Fibroblast of lung (primary cell): ENCODE measurements around the gene PCNT. TPM values are rescaled to one million over a fixed set of nuclear protein-coding genes. Genes with fewer than 3 reads are reported as not detected.

Source experiments
- DNase-seq, 2 donors: peaks; one replicate each; pipeline versions ENCODE4 v3.0.0 to v3.0.0-alpha.2; 2010; ENCODE audit warnings: low read depth in 2 of 2
- H2AFZ ChIP-seq: 2 replicates; pipeline ENCODE4 v1.5.1; 2012; ENCODE audit warnings: low read length, control low read depth, inconsistent platforms
- H3K27ac ChIP-seq: 2 replicates; pipeline ENCODE4 v1.5.1; 2011; ENCODE audit warnings: low read length, control low read depth; ENCODE audit not compliant: insufficient read depth
- H3K27me3 ChIP-seq: 2 replicates; pipeline ENCODE4 v1.5.1; 2011; ENCODE audit warnings: mild to moderate bottlenecking, low read length; ENCODE audit not compliant: control insufficient read depth, insufficient read depth
- H3K36me3 ChIP-seq: 2 replicates; pipeline ENCODE4 v1.5.1; 2011; ENCODE audit warnings: low read length; ENCODE audit not compliant: control insufficient read depth, insufficient read depth
- H3K4me1 ChIP-seq: 2 replicates; pipeline ENCODE4 v1.5.1; 2011; ENCODE audit warnings: low read length; ENCODE audit not compliant: control insufficient read depth, insufficient read depth; ENCODE audit errors: extremely low read depth
- H3K4me2 ChIP-seq: 2 replicates; pipeline ENCODE4 v1.5.1; 2011; ENCODE audit warnings: low read length, control low read depth; ENCODE audit not compliant: insufficient read depth; ENCODE audit errors: extremely low read depth
- H3K4me3 ChIP-seq, 4 experiments: fragments of 200-600 bp in 1 of 4; sonication (generic) in 1 of 4; replicated peaks in 1 of 4; 2 replicates each; pipeline ENCODE4 v1.5.1; 2011 to 2016; ENCODE audit warnings: low read length in 4 of 4, low read depth in 3 of 4, mild to moderate bottlenecking in 3 of 4, control low read depth in 2 of 4, inconsistent platforms in 1 of 4, mixed read lengths in 1 of 4; ENCODE audit not compliant: insufficient read depth in 1 of 4; ENCODE audit errors: control extremely low read depth in 1 of 4
- H3K79me2 ChIP-seq: 2 replicates; pipeline ENCODE4 v1.5.1; 2012; ENCODE audit warnings: mild to moderate bottlenecking, low read length, inconsistent platforms; ENCODE audit not compliant: control insufficient read depth, insufficient read depth
- H3K9ac ChIP-seq: 2 replicates; pipeline ENCODE4 v1.5.1; 2011; ENCODE audit warnings: mild to moderate bottlenecking, low read length, control low read depth; ENCODE audit not compliant: insufficient read depth
- H3K9me3 ChIP-seq: 2 replicates; pipeline ENCODE4 v1.5.1; 2012; ENCODE audit warnings: low read depth, low read length; ENCODE audit not compliant: control insufficient read depth, insufficient read depth
- H4K20me1 ChIP-seq: 2 replicates; pipeline ENCODE4 v1.5.1; 2011; ENCODE audit warnings: low read length; ENCODE audit not compliant: control insufficient read depth, insufficient read depth; ENCODE audit errors: extremely low read depth
- CTCF ChIP-seq, 2 donors: IDR thresholded peaks in 1 of 2; conservative IDR thresholded peaks in 1 of 2; 1 replicate in 1 of 2; 2 replicates in 1 of 2; pipeline ENCODE4 v1.5.1; 2011 to 2012; ENCODE audit warnings: low read length in 2 of 2, control low read depth in 1 of 2, inconsistent platforms in 1 of 2, low read depth in 1 of 2, mild to moderate bottlenecking in 1 of 2
- EZH2 ChIP-seq: IDR thresholded peaks from 2 replicates; pipeline ENCODE4 v1.5.1; 2012; ENCODE audit warnings: low read length, control low read depth, mild to moderate bottlenecking; ENCODE audit errors: missing control alignments
- polyA plus RNA-seq, 2 donors: library from polyadenylated mRNA; depleted of rRNA in 1 of 2; stranded (reverse) in 1 of 2; unstranded in 1 of 2; fragments of >200 nt; gene quantifications; 2 replicates each; pipeline ENCODE4 v1.2.1, GENCODE V29; 2011 to 2012; ENCODE audit warnings: missing spikeins in 1 of 2
- total RNA-seq: library from RNA; depleted of rRNA; stranded (reverse); fragments of >200 nt; gene quantifications from 2 replicates; pipeline ENCODE4 v1.2.1, GENCODE V29; 2014

Gene PCNT
- total and polyA plus RNA-seq, 2 donors (not counting 1 experiment from before 2014, with no cell fraction given) = 7.4 to 26.1 TPM

- H3K4me1 ChIP-seq = no peaks in the 10 kb centered on the region
- no peak overlapping the region for H3K9ac ChIP-seq
- H3K9me3 ChIP-seq = no peaks in the 10 kb centered on the region
- H3K79me2 ChIP-seq = no peaks in the 10 kb centered on the region
- TF ChIP-seq CTCF (conservative IDR thresholded peaks at IDR 0.05 in 1 of 2, IDR thresholded peaks at IDR 0.05 in 1 of 2; ENCODE audit: low read depth in 1 of 2, low read length in 2 of 2) (no peak), EZH2 (no peak)
- H2AFZ ChIP-seq = no peak overlapping the region
- peaks cover 1% of the 10 kb centered on the region for H4K20me1 ChIP-seq
- no peak overlapping the region for H3K4me3 ChIP-seq
- H3K36me3 ChIP-seq = peaks cover 7% of the 10 kb centered on the region
- no peaks in the 10 kb centered on the region for H3K27me3 ChIP-seq
- H3K27ac ChIP-seq = no peak overlapping the region
- DNase-seq = no peak
- no peak overlapping the region for H3K4me2 ChIP-seq
These were observed 165.3 kb downstream of the PCNT start for GRCh38 chr21:46489162-46489663.

GRCh38 chr21:46489800-46490199 is 165.8 kb downstream of the PCNT start:
- Histone ChIP-seq H3K27ac (no peak overlapping the region), H3K4me1 (no peaks in the 10 kb centered on the region), H3K4me2 (no peak overlapping the region), H2AFZ (no peak overlapping the region), H3K9ac (no peak overlapping the region), H3K79me2 (no peaks in the 10 kb centered on the region), H4K20me1 (peaks cover 1% of the 10 kb centered on the region), H3K4me3 (no peak overlapping the region), H3K9me3 (no peaks in the 10 kb centered on the region), H3K36me3 (peaks cover 7% of the 10 kb centered on the region), H3K27me3 (no peaks in the 10 kb centered on the region)
- no peak for TF ChIP-seq CTCF (conservative IDR thresholded peaks at IDR 0.05 in 1 of 2, IDR thresholded peaks at IDR 0.05 in 1 of 2; ENCODE audit: low read depth in 1 of 2, low read length in 2 of 2)
- no peak for TF ChIP-seq EZH2
- no peak for DNase-seq

- H3K4me1 ChIP-seq = no peaks in the 10 kb centered on the region
- H3K27me3 ChIP-seq = no peaks in the 10 kb centered on the region
- H3K9ac ChIP-seq = no peak overlapping the region
- TF ChIP-seq EZH2 = no peak
- no peak for TF ChIP-seq CTCF (conservative IDR thresholded peaks at IDR 0.05 in 1 of 2, IDR thresholded peaks at IDR 0.05 in 1 of 2; ENCODE audit: low read depth in 1 of 2, low read length in 2 of 2)
- peaks cover 1% of the 10 kb centered on the region for H4K20me1 ChIP-seq
- no peaks in the 10 kb centered on the region for H3K79me2 ChIP-seq
- peaks cover 7% of the 10 kb centered on the region for H3K36me3 ChIP-seq
- no peak overlapping the region for H2AFZ ChIP-seq
- no peak overlapping the region for H3K27ac ChIP-seq
- no peak overlapping the region for H3K4me3 ChIP-seq
- no peak for DNase-seq
- no peak overlapping the region for H3K4me2 ChIP-seq
- no peaks in the 10 kb centered on the region for H3K9me3 ChIP-seq
These were observed 167.6 kb downstream of the PCNT start for GRCh38 chr21:46491553-46491952.
